ENCODE results near the gene CAST.

Gene CAST

GRCh38 chr5:96645091-96645490 lies 17.1 kb upstream of the CAST start:
- no peak overlapping the region for H3K4me3 ChIP-seq (ENCODE audit: low read depth, low read length)

- H3K4me3 ChIP-seq (ENCODE audit: low read depth, low read length): no peak overlapping the region
Observed at GRCh38 chr5:96648023-96648422, 14.2 kb upstream of the CAST start.

GRCh38 chr5:96648593-96648992 lies 13.6 kb upstream of the CAST start:
- no peak overlapping the region for H3K4me3 ChIP-seq (ENCODE audit: low read depth, low read length)

- H3K4me3 ChIP-seq (ENCODE audit: low read depth, low read length): no peak overlapping the region
Observed at GRCh38 chr5:96649251-96649662, 12.9 kb upstream of the CAST start.

GRCh38 chr5:96649681-96650540 lies 12.3 kb upstream of the CAST start:
- H3K4me3 ChIP-seq (ENCODE audit: low read depth, low read length): no peak overlapping the region

GRCh38 chr5:96651047-96651446 lies 11.1 kb upstream of the CAST start:
- H3K4me3 ChIP-seq (ENCODE audit: low read depth, low read length): no peak overlapping the region

- no peak overlapping the region for H3K4me3 ChIP-seq (ENCODE audit: low read depth, low read length)
Observed at GRCh38 chr5:96651948-96652753, 10.0 kb upstream of the CAST start.

- H3K4me3 ChIP-seq (ENCODE audit: low read depth, low read length): no peak overlapping the region
Observed at GRCh38 chr5:96652769-96653454, 9.3 kb upstream of the CAST start.

GRCh38 chr5:96654209-96654608 lies 8.0 kb upstream of the CAST start:
- H3K4me3 ChIP-seq (ENCODE audit: low read depth, low read length): no peak overlapping the region

- H3K4me3 ChIP-seq (ENCODE audit: low read depth, low read length): no peak overlapping the region
Observed at GRCh38 chr5:96655085-96655484, 7.1 kb upstream of the CAST start.

- no peak overlapping the region for H3K4me3 ChIP-seq (ENCODE audit: low read depth, low read length)
Observed at GRCh38 chr5:96655506-96655905, 6.7 kb upstream of the CAST start.

GRCh38 chr5:96657068-96657467 lies 5.1 kb upstream of the CAST start:
- H3K4me3 ChIP-seq (ENCODE audit: low read depth, low read length): no peak overlapping the region

- H3K4me3 ChIP-seq (ENCODE audit: low read depth, low read length): no peak overlapping the region
Observed at GRCh38 chr5:96658272-96658671, 3.9 kb upstream of the CAST start.

- H3K4me3 ChIP-seq (ENCODE audit: low read depth, low read length): no peak overlapping the region
Observed at GRCh38 chr5:96659170-96659569, 3.0 kb upstream of the CAST start.

GRCh38 chr5:96660971-96661854 lies 963 bp upstream of the CAST start:
- H3K4me3 ChIP-seq (ENCODE audit: low read depth, low read length): peak overlapping the region; percentile 79

GRCh38 chr5:96662725-96663518 lies 746 bp downstream of the CAST start:
- H3K4me3 ChIP-seq (ENCODE audit: low read depth, low read length): peak overlapping the region; percentile 79

GRCh38 chr5:96663608-96664007 lies 1.4 kb downstream of the CAST start:
- peak overlapping the region; percentile 79 for H3K4me3 ChIP-seq (ENCODE audit: low read depth, low read length)

GRCh38 chr5:96664669-96665068 lies 2.5 kb downstream of the CAST start:
- H3K4me3 ChIP-seq (ENCODE audit: low read depth, low read length): no peak overlapping the region

GRCh38 chr5:96668725-96669124 lies 6.5 kb downstream of the CAST start:
- no peak overlapping the region for H3K4me3 ChIP-seq (ENCODE audit: low read depth, low read length)

- H3K4me3 ChIP-seq (ENCODE audit: low read depth, low read length): no peak overlapping the region
Observed at GRCh38 chr5:96669909-96670308, 7.7 kb downstream of the CAST start.
